Rectal smooth muscle tissue (tissue), 1 donor: Measurements from ENCODE around the gene HERC3.

Source experiments
- H3K27ac ChIP-seq: one replicate; pipeline ENCODE4 v1.7.0; 2013; ENCODE audit warnings: low read depth, low read length, inconsistent platforms
- H3K27me3 ChIP-seq: one replicate; pipeline ENCODE4 v1.7.0; 2013; ENCODE audit warnings: low read length; ENCODE audit not compliant: control insufficient read depth, insufficient read depth
- H3K36me3 ChIP-seq: one replicate; pipeline ENCODE4 v1.7.0; 2013; ENCODE audit warnings: low read length; ENCODE audit not compliant: control insufficient read depth, insufficient read depth
- H3K4me1 ChIP-seq: one replicate; pipeline ENCODE4 v1.7.0; 2013; ENCODE audit warnings: low read length; ENCODE audit not compliant: control insufficient read depth, insufficient read depth
- H3K4me3 ChIP-seq: one replicate; pipeline ENCODE4 v1.7.0; 2013; ENCODE audit warnings: low read length
- H3K9ac ChIP-seq: one replicate; pipeline ENCODE4 v1.7.0; 2013; ENCODE audit warnings: low read length

The HERC3 gene

DNA sequence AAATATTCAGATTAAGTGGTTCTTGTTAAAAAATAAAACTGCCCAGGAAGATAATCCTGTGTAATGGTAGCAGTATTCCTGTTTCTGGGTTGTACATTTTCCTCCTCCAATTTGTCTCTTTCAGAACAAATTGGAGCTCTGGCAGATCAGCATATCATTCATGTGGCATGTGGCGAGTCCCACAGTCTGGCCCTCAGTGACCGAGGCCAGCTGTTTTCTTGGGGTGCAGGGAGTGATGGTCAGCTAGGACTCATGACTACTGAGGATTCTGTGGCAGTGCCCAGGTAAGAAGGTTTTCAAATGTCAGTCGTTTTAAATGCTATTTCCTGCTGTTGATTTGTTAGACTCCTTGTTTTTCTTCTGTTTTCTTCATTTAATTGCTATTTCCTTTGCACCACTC is 57.4 kb downstream of the HERC3 start:
- H3K27me3 ChIP-seq: no peaks in the 10 kb centered on the region
- H3K4me3 ChIP-seq: no peak overlapping the region
- H3K4me1 ChIP-seq: no peaks in the 10 kb centered on the region
- H3K36me3 ChIP-seq: no peaks in the 10 kb centered on the region
- H3K9ac ChIP-seq: no peak overlapping the region
- no peak overlapping the region for H3K27ac ChIP-seq

DNA sequence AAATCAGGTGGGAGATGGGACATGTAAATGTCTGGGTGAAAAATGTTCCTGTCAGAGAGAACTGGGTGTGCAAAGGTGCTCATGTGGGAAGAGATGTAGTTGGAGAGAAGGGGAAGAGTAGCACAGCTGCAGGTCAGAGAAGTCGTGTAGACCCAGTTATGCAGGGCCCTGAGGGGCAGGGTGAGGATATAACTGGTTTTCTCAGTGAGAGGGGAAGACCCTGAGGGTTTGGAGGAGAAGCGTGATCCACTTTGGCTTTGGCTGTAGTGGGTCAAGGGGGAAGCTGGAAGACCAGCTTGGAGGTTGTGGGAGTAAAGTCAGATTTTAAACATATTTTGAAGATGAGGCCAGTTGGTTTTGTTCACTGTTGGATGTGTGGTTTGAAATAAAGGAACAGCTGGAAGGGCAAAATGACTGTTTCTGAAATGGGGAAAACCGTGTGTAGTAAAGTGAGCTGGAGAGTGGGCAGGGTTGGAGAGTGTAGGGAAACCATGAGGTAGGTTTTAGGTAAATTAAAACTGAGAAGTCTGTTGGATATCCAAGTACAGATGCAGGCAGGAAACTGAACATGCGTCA is 61.2 kb downstream of the HERC3 start:
- Histone ChIP-seq H3K4me3 (no peak overlapping the region), H3K36me3 (peaks cover 8% of the 10 kb centered on the region), H3K9ac (no peak overlapping the region), H3K27ac (no peak overlapping the region), H3K27me3 (no peaks in the 10 kb centered on the region), H3K4me1 (no peaks in the 10 kb centered on the region)

DNA sequence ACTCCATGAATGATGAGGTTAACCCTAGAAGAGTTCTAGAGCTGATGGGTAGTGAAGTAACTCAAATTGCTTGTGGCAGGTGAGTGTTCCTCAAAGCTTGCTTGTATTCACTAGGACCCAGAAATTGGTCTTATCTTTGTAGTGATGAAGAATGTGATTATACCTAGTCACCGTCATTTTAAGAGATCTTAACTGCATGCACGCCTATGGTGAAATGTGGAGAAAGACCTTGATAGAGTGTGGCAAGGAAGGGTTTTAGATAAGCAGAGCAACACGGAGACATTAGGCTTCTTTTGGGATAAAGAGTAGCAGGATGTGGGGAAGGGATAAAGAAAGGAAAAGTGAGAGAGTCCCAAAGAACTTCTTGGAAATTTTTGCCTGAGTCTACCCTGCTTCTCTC is 62.9 kb downstream of the HERC3 start:
- Histone ChIP-seq H3K27ac (no peak overlapping the region), H3K4me3 (no peak overlapping the region), H3K36me3 (peaks cover 8% of the 10 kb centered on the region), H3K4me1 (peaks cover 3% of the 10 kb centered on the region), H3K9ac (no peak overlapping the region), H3K27me3 (no peaks in the 10 kb centered on the region)

DNA sequence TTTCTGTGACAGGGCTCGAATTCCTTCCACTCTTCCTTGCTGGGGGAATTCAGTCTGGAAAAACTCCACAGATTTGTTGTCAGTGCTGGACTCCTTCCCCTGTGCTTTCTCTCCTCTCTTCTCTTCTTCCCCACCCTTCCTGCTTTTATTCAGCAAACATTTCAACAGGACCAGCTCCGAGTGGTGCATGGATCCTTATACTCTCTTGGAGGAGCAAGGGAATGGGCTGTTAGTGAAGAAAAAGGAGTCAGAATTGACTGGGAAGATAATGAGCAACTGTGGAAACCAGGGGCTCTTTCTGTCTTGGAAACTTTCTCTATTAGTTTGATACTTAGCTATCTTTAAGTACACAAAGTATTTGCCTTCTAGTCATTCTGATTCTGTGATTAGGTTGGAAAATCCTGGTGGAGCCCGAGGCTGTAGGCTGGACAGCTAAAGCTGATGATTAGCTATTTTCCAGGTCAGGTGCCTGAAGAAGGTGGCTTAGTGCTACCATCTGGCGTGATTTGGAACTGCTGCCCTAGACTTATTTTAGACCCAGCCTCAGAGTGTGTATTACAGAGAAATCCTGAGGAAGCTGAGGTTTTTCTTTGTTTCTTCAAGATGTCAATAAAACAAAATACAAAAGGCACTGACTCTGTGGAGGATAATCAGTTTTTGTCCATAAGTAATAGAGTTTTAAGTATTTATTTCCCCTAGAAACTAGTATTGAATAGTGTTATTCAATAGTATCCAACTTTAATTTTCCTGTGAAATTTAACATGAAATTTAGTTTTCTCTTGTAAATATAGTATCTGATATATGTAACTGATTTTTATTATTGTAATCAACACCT is 67.0 kb downstream of the HERC3 start:
- Histone ChIP-seq H3K27me3 (no peaks in the 10 kb centered on the region), H3K36me3 (peaks cover 8% of the 10 kb centered on the region), H3K4me1 (peaks cover 3% of the 10 kb centered on the region), H3K9ac (no peak overlapping the region), H3K4me3 (no peak overlapping the region), H3K27ac (no peak overlapping the region)

- Histone ChIP-seq H3K36me3 (peaks cover 8% of the 10 kb centered on the region), H3K27ac (no peak overlapping the region), H3K9ac (no peak overlapping the region), H3K4me1 (peaks cover 3% of the 10 kb centered on the region), H3K4me3 (no peak overlapping the region), H3K27me3 (no peaks in the 10 kb centered on the region)
These were observed 67.6 kb downstream of the HERC3 start for GRCh38 chr4:88659890-88660208.

- H3K27me3 ChIP-seq: no peaks in the 10 kb centered on the region
- H3K9ac ChIP-seq: no peak overlapping the region
- H3K27ac ChIP-seq: no peak overlapping the region
- no peak overlapping the region for H3K4me3 ChIP-seq
- peaks cover 3% of the 10 kb centered on the region for H3K4me1 ChIP-seq
- peaks cover 1% of the 10 kb centered on the region for H3K36me3 ChIP-seq
These were observed 68.4 kb downstream of the HERC3 start for GRCh38 chr4:88660446-88661294.

DNA sequence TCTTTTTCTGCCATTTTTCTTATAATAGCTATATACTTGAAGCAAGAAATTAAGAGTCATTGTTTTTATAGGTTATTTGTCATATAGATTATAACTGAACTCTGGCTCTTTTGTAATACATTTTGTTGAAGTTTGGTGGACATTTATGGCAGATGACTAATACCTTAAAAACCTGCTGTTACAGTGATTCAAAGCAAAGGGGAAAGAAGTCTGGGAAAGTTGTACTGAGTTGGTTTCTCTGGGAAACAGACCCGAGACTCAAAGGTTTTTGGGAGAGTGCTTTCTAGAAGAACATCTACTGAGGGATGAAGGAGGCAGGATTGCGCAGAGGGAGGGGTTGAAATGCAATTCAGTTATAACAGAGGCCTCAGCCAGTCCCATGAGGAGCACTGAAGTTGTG is 69.5 kb downstream of the HERC3 start:
- H3K27me3 ChIP-seq: no peaks in the 10 kb centered on the region
- no peak overlapping the region for H3K9ac ChIP-seq
- H3K4me3 ChIP-seq: no peak overlapping the region
- no peak overlapping the region for H3K27ac ChIP-seq
- peaks cover 3% of the 10 kb centered on the region for H3K4me1 ChIP-seq
- H3K36me3 ChIP-seq: no peaks in the 10 kb centered on the region

DNA sequence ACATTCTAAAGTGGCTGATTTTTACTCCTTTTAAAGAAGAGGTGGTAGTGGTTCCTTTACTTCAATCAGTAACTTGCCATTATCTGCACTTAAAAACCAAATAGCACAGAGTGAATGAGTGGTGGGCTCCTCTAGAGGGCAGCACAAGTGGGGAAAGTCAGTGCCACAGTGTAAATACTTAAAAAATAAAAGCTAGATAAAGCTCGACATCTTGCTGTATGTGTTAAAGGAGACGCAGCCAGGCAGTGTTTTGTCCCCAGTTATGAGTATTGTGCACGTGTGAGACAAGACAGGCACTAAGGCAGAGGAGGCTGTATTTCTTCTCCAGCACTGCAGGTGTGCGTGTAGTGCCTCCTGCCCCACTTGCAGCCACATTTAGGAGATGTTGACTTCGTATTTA is 80.7 kb downstream of the HERC3 start:
- no peak overlapping the region for H3K27ac ChIP-seq
- no peak overlapping the region for H3K9ac ChIP-seq
- H3K4me1 ChIP-seq: no peaks in the 10 kb centered on the region
- H3K36me3 ChIP-seq: peaks cover 7% of the 10 kb centered on the region
- no peaks in the 10 kb centered on the region for H3K27me3 ChIP-seq
- no peak overlapping the region for H3K4me3 ChIP-seq

DNA sequence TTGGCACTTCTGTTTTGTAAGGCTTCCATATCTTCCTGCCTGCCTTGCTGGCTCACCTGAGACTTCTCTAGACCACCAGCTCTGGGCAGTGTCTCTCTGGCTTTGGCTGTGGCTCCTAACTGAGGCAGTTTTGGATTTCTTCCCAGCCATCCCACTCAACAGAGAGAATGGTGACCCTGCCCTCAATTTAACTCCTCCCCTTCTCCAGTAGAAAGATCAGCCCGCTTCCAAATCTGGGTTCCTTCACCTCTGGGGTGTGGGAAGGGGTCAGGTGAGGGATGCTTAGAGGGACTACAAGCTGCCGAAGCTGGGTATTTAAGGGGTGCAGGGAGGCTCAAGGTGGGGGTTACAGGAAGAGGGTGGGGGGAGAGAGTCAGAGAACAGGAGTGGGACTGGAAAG is 81.6 kb downstream of the HERC3 start:
- Histone ChIP-seq H3K27ac (no peak overlapping the region), H3K4me3 (no peak overlapping the region), H3K4me1 (no peaks in the 10 kb centered on the region), H3K9ac (no peak overlapping the region), H3K27me3 (no peaks in the 10 kb centered on the region), H3K36me3 (peaks cover 7% of the 10 kb centered on the region)

GRCh38 chr4:88674565-88674964 is 82.3 kb downstream of the HERC3 start:
- H3K4me3 ChIP-seq: no peak overlapping the region
- H3K27ac ChIP-seq: no peak overlapping the region
- no peaks in the 10 kb centered on the region for H3K27me3 ChIP-seq
- no peak overlapping the region for H3K9ac ChIP-seq
- peaks cover 7% of the 10 kb centered on the region for H3K36me3 ChIP-seq
- no peaks in the 10 kb centered on the region for H3K4me1 ChIP-seq

DNA sequence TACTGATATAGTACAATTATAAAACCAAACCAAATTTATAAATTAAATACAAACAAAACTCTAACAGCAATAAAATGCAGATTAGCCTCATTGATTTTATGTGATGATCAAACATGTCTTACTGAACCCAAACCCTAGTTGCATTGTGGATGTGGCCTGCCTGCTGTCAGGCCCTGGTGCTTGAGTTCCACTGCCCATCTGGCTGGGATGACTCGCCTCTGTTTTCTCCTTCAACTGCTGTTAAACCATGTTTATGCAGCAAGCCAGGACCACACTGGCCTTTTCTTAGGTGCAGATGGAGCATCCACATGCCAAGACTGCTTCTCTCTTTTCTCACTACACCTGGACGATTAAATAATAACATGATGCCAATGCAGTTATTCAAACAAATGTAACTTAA is 82.7 kb downstream of the HERC3 start:
- Histone ChIP-seq H3K36me3 (peaks cover 7% of the 10 kb centered on the region), H3K27me3 (no peaks in the 10 kb centered on the region), H3K27ac (no peak overlapping the region), H3K9ac (no peak overlapping the region), H3K4me1 (no peaks in the 10 kb centered on the region), H3K4me3 (no peak overlapping the region)

GRCh38 chr4:88675543-88675942 is 83.3 kb downstream of the HERC3 start:
- H3K27ac ChIP-seq: no peak overlapping the region
- H3K36me3 ChIP-seq: peaks cover 7% of the 10 kb centered on the region
- no peak overlapping the region for H3K9ac ChIP-seq
- no peak overlapping the region for H3K4me3 ChIP-seq
- no peaks in the 10 kb centered on the region for H3K4me1 ChIP-seq
- H3K27me3 ChIP-seq: no peaks in the 10 kb centered on the region
